ENCODE measurements around the gene RAB24. TPM values are rescaled to one million over a fixed set of nuclear protein-coding genes. Genes with fewer than 3 reads are reported as not detected.
A peak's percentile ranks its signal among the peaks of the same experiment; 100 is the strongest.
"Not testable (repeated sequence)": the region's sequence is repeated elsewhere in the genome, so short reads cannot be mapped to it uniquely, and the experiment has no call there.

The RAB24 gene
- total RNA-seq, 1 donor from 2014 or later = 18.9 TPM

DNA sequence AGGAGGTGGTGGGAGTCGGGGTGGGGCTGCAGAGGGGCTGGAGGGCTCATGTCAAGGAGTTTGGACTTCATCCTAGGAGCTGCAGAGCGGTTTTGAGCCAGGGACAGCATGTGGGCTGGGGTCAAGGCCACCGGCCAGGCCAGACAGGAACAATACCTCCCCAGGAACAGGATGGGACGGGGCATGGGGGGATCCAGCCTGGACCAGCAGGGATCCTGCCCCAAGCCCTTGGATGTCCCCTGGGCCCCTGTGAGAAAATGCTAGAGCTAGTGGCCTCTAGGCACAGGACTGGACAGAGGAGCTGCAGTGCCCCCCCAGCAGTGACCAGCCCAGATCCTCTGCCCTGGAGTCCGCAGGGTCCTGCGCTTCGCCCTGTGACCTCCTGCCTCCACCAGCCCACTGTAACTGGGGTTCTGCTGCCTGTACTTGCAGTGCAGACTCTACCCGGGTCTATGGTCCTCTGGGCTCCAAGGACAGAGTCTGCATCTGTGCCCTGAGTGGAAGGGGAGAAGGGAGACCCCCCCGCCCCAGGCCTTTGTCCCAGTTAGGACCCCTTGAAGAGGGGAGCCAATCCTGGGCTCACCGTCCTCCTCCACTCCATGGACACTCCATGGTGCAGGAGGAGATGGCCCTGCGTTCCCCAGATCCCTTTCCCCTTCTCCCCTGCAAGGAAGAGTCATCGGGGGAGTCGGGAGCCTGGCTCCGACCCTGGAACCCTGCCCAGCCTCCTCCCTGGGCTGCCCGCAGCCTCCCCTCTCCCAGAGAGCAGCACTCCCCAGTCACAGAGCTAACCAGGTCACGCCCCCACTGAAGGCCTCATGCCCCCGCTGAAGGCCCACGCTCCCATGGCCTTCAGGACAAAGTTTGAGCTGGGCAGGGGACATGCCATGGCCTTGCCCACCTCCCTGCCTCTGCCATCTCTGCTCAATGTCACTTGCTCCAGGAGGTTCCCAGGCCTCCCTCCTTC, 11.1 kb upstream of the RAB24 start:
- peak; percentile 50 for DNase-seq (ENCODE audit: missing footprints)
- intact Hi-C loops (cut with DNase I) = loop anchor here (5.0 kb wide), 1 partner anchor 138 kb away; no protein-coding TSS in a partner anchor

DNA sequence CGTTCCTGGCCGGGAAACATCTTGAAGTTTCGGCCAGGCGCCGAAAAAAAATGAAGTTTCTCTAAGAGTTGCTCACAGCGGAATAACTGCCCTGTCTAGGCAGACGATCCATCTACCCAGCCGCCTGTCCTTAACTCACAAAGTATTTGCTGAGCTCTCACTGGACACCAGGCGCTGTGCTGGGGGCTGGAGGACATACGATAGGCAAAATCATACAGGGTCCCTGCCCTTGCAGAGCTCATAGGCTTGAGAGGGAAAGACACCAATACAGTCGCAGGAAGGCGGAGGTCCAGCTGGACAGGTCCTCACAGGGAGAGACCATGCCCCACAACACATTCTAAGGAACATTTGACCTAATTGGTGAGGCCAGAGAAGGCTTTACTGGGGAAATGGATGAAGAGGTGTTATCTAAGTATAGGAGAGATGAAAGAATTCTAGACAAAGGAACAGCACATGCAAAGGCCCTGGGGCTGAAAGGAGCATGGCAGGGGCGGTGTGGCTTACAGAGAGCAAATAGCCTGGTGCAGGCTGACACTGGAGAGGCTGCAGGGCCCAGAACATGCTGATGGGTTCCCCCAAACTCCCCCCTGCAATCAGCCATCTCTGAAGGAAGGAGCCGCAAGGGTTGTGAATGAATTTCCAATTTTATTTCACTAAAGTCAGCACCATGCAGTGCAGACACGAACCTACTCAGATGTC, 10.2 kb upstream of the RAB24 start:
- DNase-seq (ENCODE audit: missing footprints) (peak; percentile 47), ATAC-seq (no peak)
- intact Hi-C loops (cut with DNase I) = no loop called here

More for the DNA sequence above, 11.1 kb upstream of the RAB24 start:
- ATAC-seq = no peak

- DNase-seq (ENCODE audit: missing footprints) (peak; percentile 39), ATAC-seq (peak; percentile 1)
- intact Hi-C loops (cut with DNase I) = no loop called here
These were observed 9.2 kb upstream of the RAB24 start for GRCh38 chr5:177312649-177313181.

DNA sequence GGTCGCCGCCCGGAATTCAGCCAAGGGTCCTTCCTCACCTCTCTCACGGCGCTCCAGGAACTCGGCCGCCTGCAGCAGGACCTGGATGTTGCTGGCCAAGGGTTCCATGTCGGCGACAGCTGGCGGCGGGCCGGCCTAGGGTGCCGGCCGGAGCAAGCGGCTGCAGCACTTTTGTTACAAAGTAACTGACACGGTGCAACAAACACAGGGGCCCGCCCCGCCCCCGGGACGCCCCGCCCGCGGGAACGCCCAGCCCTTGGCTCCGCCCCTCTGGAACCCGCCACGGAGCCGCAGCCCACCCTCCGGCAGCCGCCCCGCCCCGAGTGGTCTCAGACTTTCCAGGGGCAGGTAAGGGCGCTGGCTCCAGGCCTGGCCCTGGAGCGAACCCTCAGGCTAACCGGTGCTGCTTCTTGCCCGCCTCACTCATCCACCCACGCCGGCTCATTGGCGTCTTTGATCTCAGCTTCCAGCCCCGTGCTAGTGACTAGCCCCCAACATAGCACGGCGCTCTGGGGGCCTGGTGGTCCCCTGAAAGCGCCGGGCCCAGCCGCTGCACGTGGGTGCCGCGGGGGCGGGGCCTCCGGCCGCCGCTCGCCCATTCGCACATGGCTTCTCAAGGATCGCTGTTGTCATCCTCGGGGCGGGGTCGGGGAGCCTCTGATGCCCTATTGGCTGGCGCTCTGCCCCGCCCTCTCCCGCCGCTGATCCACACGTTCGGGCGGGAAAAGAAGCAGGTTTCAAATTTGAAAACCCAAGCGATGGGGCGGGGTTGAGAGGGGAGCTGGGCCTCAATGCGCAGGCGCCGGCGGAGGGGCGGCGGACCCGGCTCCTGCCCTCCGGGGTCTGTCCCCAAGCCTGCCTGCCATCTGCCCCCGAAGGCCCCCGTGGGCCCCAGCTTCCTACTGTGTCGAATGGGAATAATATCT, 8.5 kb upstream of the RAB24 start, which contains the start of gene MXD3:
Gene MXD3, minus strand, starts transcription at position 176 of the 926 bp plus-strand sequence. Its CDS starts 68 bp downstream, at position 108.
- ATAC-seq = peak; percentile 92
- intact Hi-C loops (cut with DNase I) = no loop called here
- peak; percentile 98 for DNase-seq (ENCODE audit: missing footprints)

- peak; percentile 65 for DNase-seq (ENCODE audit: missing footprints)
- intact Hi-C loops (cut with DNase I) = no loop called here
These were observed 7.8 kb upstream of the RAB24 start for GRCh38 chr5:177311392-177311722.

GRCh38 chr5:177310757-177311391, 7.4 kb upstream of the RAB24 start:
- intact Hi-C loops (cut with DNase I) = no loop called here
- no peak for ATAC-seq
- peak; percentile 73 for DNase-seq (ENCODE audit: missing footprints)

More at GRCh38 chr5:177311392-177311722, 7.8 kb upstream of the RAB24 start:
- ATAC-seq = no peak

DNA sequence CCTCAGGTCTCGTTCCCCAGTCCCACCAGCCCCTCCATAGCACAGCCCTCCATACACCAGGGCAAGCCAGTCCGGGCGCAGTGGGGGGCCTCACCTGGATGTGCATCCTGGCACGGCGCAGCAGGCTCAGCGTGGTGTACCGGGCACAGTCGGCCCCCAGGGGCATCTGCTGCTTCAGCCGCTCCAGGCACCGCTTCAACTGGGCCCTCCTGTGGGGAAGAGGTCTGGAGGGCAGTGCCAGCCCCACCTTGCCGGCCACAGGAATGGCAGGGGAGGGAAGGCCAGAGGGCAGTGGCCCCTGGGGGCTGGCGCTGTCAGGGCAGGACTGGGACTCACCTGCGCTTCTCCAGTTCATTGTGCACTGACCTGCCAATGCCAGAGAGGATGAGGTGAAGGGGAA, 6.8 kb upstream of the RAB24 start:
- ATAC-seq = no peak
- intact Hi-C loops (cut with DNase I) = no loop called here
- DNase-seq (ENCODE audit: missing footprints) = peak; percentile 42

DNA sequence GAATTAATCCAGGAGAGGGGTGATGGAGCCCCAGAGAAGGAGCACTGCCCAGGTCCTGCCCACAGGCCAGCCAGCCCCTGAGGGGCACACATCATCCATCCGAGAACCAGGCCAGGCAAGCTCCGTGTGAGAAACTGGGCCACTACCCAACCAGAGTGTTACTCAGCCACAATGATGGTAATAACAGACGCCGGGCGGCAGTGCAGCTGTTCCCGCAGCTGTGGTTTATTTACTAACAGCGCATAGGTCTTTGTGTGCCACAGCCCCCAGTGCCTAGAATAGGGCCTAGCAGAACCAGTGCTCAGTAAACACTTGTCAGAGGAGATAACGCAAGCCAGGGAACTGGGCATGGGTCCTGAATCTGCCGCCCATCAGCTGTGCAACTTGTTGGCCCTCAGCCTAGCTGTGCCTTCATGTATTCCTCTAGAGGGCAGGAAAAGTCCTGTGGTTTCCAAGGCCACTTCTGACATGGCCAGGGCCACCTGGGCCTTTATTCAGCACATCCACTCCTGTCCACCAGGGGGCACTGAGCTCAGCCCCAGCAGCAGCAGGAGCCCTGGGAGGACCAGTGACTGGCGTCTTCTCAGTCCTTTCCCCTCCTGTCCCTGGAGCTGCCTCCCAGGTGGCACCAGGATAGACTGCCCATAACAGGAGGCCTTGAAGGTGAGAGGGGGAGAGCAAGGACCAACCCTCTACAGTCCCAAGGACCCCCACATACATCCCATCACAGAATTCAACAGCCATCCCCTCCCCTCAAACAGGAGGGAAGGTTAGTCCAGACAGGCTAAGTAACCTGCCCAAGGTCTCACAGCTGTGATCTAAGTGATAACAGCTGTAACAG, 6.1 kb upstream of the RAB24 start:
- intact Hi-C loops (cut with DNase I) = no loop called here
- DNase-seq (ENCODE audit: missing footprints) (peak; percentile 80), ATAC-seq (peak; percentile 35)

- ATAC-seq = no peak
- intact Hi-C loops (cut with DNase I) = no loop called here
These were observed 5.2 kb upstream of the RAB24 start for GRCh38 chr5:177308740-177309139.

DNA sequence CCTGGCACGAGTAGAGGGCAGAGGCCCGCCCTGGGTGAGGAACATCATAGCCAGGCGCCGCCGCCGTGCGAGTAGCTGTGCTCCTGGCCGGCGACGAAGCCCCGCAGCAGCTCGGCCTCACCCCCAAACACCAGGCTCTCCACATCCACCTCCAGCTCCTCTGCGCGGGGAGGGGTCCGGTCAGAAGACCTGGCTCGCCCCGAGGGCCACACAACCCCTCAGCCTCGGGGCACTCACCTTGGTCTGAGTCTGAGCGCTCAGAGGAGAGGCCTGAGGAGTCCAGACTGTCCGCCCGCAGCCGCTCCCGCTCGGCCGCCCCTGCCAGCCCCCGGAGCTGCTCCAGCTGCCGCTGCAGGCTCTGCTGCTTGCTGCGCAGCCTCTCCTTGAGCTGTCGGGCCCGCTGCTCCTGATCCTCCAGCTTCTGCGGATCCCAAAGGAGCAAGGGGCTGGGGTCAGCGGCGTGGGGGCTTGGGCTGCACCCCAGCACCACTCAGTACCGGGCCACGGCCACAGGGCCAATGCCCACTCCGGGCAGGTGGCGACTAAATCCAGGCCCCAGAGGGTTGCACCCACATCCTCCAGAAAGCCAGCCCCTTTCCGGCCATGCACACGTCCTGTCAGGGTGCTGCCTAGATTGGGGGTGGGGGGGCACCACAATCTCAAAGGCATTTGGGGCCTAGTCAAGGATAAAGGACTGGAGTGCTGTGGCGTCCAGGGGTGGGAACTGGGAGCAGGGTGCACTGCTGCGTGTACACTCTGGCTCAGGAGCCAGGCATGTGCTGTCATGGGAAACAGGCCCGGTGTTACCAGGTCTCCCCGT, 4.2 kb upstream of the RAB24 start:
- ATAC-seq = no peak
- intact Hi-C loops (cut with DNase I) = no loop called here
- DNase-seq (ENCODE audit: missing footprints) = peak; percentile 67

More at GRCh38 chr5:177308740-177309139, 5.2 kb upstream of the RAB24 start:
- DNase-seq (ENCODE audit: missing footprints) = no peak

DNA sequence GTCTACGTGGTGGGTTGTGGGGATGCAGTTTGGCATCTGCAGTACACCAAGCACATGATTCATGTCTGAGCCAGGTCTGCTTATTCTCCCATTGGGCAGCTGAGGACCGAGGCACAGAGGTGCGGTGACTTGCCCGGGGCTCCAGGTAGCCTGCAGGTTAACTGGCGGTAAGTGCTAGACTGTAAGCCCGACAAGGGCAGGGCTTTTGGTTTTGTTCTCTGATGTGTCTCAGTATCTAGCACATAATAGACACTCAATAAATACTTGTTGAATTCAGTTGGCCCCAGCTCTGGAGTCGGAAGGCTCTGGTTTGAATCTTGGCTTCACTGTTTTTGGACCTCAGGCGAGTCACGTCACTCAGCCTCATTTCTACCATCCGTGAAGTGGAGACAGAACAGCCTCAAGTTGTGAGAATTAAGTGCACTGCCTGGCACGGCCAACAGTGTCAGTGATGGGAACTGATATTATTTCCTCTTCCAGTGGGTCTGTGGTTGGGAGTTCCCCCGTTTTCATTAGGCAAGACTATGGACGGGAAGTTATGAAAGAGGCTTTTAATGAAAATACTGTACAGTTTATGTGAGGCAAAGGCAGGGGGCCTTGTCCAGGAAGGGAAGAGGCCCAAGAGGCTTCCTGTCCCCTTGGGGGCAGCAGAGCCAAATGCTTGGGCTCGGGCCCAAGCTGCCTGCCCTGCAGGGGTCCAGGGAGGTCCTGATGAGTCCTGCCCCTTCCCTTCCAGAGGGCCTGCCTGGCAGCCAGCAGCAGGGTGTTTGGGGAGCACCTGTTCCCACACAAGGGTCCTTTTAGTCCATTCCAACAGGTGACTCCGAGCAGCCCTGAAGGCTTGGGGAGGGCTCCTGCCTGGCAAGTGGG, 3.4 kb upstream of the RAB24 start:
- peak; percentile 71 for DNase-seq (ENCODE audit: missing footprints)
- intact Hi-C loops (cut with DNase I) = no loop called here
- ATAC-seq = peak; percentile 2

DNA sequence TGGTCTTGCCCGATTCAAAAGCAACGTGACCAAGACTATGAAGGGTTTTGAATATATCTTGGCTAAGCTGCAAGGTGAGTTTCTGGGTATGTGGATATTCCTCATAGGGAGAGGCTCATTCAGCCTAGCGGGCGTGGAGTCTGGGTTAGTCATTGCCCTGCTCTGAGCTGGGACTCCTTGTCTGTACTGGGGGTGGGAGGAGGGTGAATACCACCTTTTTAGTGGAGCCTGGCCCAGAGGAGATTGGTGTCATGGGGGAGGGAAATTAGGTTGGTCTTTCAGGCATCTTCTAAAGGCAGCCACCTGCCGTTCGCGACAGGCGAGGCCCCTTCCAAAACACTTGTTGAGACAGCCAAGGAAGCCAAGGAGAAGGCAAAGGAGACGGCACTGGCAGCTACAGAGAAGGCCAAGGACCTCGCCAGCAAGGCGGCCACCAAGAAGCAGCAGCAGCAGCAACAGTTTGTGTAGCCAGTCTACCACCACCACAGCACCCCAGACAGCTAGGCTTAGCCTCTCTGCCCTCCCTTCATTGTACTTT, 2.7 kb upstream of the RAB24 start:
- ATAC-seq; intact Hi-C loops (cut with DNase I): not testable (repeated sequence)
- peak; percentile 37 for DNase-seq (ENCODE audit: missing footprints)

DNA sequence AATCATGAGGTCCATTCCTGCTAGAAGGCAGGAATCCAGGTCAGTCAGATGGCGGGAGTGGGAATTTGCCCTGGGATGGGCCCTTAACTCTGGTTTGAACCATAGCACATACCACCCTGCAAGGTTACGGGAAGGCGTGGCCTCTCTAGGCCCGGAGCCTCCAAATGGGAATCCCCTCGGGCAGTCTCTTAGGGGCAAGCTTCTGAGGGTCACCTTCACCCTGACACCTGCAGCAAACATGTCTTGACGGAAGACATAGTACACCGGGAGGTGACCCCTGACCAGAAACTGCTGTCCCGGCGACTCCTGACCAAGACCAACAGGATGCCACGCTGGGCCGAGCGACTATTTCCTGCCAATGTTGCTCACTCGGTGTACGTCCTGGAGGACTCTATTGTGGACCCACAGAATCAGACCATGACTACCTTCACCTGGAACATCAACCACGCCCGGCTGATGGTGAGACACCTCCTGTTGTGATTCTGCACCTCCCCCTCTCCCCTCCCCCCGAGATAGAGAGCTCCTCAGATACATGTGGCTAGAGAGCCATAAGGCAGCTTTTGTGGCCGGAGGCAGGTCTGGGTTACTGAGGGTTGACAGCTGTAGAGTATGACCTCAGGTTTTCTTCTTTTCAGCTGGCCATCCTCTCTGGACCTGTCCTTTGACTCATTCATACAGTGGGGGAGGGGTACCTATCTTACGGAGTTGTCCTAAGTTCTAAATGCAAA, 1.0 kb upstream of the RAB24 start:
- DNase-seq (ENCODE audit: missing footprints) = no peak
- intact Hi-C loops (cut with DNase I) = loop anchor here (5.0 kb wide), 2 partner anchors 63 to 192 kb away; no protein-coding TSS in a partner anchor
- no peak for ATAC-seq

DNA sequence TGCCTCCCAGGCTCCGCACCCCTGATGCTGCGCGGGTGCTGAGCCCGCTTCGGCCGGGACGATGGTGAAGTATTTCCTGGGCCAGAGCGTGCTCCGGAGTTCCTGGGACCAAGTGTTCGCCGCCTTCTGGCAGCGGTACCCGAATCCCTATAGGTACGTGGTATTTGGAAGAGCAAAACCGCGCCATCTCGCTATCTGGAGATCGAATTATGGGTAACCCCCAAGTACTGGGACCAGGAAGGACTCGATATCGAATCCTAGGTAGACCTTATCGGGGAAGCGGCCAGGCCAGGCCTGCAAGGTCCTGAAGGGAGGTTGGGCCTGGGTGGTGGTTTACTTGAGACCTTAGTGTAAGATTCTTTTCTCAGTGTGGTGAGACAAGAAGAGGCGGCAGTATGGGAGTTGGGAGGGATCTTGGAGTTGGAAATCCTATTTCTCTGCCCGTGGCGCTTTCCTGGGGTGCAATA, 439 bp upstream of the RAB24 start:
- ATAC-seq (no peak), DNase-seq (ENCODE audit: missing footprints) (peak; percentile 62)
- intact Hi-C loops (cut with DNase I) = loop anchor here (5.0 kb wide), 2 partner anchors 63 to 192 kb away; no protein-coding TSS in a partner anchor

Measured in Right ventricle myocardium inferior (tissue), 1 donor.